SH-SY5Y (cell line): Measurements from ENCODE around the gene ARHGAP26.

Experiments
- GATA2 ChIP-seq: IDR thresholded peaks from 2 replicates; pipeline ENCODE4 v1.6.1; 2011; ENCODE audit warnings: mild to moderate bottlenecking, low read depth, low read length
- GATA3 ChIP-seq: IDR thresholded peaks from 2 replicates; pipeline ENCODE4 v1.6.1; 2011; ENCODE audit warnings: low read depth, mild to moderate bottlenecking, low read length, moderate library complexity

DNA sequence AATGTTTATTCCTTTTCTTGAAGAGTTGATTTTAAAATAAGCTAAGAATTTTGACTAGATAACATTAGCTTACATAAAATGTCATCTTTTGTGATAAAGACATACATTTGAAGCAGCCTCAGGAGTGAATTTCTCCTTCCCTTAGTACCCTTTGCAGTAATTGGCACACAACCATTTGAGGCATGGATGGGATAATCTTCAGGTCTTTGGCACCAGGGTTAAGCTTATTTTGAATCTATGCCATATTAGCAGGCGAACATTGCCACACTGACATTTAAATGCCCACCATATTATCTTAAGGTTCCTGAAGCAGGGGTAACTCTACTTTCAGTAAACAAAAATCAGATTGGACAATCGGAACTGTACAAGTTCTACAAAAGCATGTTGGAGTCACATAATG, 507.4 kb downstream of the ARHGAP26 start:
- TF ChIP-seq GATA2 (no peak), GATA3 (no peak)
